AG04450 (cell line): Measurements from ENCODE around the gene DPP6. TPM values are rescaled to one million over a fixed set of nuclear protein-coding genes. Genes with fewer than 3 reads are reported as not detected.

Experiments
- CTCF ChIA-PET: fragments of 300-600, 350-600 bp; formaldehyde crosslinking; extraction: SDS; loops from one replicate; lab custom pipeline; 2022; ENCODE audit warnings: antibody characterized with exemption, inconsistent platforms; lab: Charles Lee
- POLR2A ChIA-PET: fragments of 350-600 bp; formaldehyde crosslinking; extraction: SDS; loops from one replicate; lab custom pipeline; 2021; ENCODE audit warnings: antibody characterized with exemption, inconsistent platforms; lab: Yijun Ruan, JAX
- DNase-seq: peaks from one replicate; pipeline ENCODE4 v3.0.0-alpha.2; 2011; ENCODE audit warnings: low read depth, low spot score
- H3K27ac ChIP-seq: one replicate; pipeline ENCODE4 v1.5.1; 2012; ENCODE audit warnings: low read depth, low read length, control low read depth
- H3K27me3 ChIP-seq: one replicate; pipeline ENCODE4 v1.6.0; 2012; ENCODE audit warnings: low read length; ENCODE audit not compliant: control insufficient read depth, insufficient read depth
- H3K4me3 ChIP-seq: 2 replicates; pipeline ENCODE4 v1.5.1; 2011; ENCODE audit warnings: mild to moderate bottlenecking, low read depth, low read length, control low read depth
- H3K9me3 ChIP-seq: 2 replicates; pipeline ENCODE4 v1.5.1; 2012; ENCODE audit warnings: low read length; ENCODE audit not compliant: control insufficient read depth, insufficient read depth
- polyA plus RNA-seq: library from polyadenylated mRNA; depleted of rRNA; stranded (reverse); fragments of >200 nt; gene quantifications from 2 replicates; pipeline ENCODE4 v1.2.3, GENCODE V29; 2011
- TF ChIP-seq, protein P1 (sequence below): IDR thresholded peaks from 2 replicates; pipeline ENCODE4 v1.5.1; 2011; ENCODE audit warnings: low read depth, low read length, control low read depth, inconsistent platforms

The DPP6 gene
- polyA plus RNA-seq, 1 experiment, result not detected

DNA sequence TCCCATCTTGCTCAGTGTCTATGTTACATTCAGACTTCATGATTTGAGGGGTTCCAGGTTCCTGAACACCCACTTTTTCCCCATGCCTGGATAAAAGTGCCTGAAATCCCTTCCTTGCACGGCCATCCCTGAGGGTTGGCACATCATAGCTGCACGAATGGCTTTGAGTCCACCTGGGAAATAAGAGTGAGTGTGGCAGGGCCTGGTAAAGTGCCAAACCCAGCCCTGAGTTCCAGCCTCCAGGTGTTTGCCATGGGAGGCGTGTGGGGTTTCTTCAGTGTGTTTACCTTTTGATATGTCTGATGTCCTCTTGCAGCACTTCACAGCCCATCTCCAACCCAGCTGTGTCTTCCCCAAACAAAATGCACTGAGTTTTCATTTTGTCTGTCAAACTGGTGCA is 805.0 kb downstream of the DPP6 start:
- CTCF ChIA-PET, result no interaction called here

DNA sequence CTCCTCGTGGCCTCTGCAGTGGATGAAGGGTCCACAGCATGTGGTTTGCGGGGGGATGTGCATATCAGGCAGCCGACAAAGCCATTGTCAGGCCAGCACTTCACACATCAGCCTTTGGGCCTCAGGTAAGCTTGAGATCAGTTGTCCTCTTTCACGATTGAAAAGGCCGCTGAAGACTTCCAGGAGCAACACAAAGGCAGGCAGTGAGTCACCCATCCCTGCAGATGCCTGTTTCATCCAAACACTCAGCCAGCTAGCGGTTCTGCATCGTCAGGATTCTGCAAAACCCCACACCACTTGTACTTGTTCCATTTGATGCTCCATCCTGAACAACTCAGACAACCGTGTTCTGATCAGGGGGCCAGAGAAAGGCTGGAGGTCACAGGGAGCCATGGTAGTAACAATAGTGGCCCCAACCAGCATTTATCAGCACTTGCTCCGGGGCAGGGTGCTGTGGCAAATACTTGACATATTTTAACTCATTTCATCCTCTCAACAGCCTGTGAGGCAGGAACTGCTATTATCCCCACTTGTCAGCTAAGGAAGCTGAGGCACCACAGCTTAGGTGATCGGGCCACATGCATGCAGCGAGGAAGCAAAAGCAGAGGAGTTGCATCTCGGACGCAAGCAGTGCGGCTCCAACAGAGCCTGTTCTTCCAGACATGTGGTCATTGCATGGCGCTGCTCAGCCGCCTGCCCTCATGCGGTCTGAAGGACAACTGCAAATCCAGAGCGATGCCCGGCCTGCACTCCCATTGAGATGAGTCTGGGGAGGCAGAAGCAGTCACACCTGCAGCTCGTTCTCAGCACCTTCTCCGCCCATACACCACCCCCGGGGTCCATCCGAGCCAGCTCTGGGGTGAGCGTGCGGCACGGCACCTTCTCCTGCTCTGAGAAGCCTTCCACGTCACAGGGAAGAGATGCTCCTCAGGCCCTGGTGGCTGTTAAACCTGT is 805.8 kb downstream of the DPP6 start:
- TF ChIP-seq, protein P1, sequence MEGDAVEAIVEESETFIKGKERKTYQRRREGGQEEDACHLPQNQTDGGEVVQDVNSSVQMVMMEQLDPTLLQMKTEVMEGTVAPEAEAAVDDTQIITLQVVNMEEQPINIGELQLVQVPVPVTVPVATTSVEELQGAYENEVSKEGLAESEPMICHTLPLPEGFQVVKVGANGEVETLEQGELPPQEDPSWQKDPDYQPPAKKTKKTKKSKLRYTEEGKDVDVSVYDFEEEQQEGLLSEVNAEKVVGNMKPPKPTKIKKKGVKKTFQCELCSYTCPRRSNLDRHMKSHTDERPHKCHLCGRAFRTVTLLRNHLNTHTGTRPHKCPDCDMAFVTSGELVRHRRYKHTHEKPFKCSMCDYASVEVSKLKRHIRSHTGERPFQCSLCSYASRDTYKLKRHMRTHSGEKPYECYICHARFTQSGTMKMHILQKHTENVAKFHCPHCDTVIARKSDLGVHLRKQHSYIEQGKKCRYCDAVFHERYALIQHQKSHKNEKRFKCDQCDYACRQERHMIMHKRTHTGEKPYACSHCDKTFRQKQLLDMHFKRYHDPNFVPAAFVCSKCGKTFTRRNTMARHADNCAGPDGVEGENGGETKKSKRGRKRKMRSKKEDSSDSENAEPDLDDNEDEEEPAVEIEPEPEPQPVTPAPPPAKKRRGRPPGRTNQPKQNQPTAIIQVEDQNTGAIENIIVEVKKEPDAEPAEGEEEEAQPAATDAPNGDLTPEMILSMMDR, result no peak
- Histone ChIP-seq H3K27ac (no peak overlapping the region), H3K27me3 (no peaks in the 10 kb centered on the region), H3K9me3 (peaks cover 71% of the 10 kb centered on the region), H3K4me3 (no peak overlapping the region)
- CTCF ChIA-PET, result interaction anchor here (0.6 kb wide), 1 partner anchor 1720 kb away, joined by 3 read pairs; no protein-coding TSS in a partner anchor
- no peak for DNase-seq
- POLR2A ChIA-PET, result no interaction called here

More for the DNA sequence above, 805.0 kb downstream of the DPP6 start:
- TF ChIP-seq, protein P1, result no peak
- Histone ChIP-seq H3K27ac (no peak overlapping the region), H3K4me3 (no peak overlapping the region), H3K9me3 (peaks cover 70% of the 10 kb centered on the region), H3K27me3 (no peaks in the 10 kb centered on the region)
- POLR2A ChIA-PET, result no interaction called here
- no peak for DNase-seq

DNA sequence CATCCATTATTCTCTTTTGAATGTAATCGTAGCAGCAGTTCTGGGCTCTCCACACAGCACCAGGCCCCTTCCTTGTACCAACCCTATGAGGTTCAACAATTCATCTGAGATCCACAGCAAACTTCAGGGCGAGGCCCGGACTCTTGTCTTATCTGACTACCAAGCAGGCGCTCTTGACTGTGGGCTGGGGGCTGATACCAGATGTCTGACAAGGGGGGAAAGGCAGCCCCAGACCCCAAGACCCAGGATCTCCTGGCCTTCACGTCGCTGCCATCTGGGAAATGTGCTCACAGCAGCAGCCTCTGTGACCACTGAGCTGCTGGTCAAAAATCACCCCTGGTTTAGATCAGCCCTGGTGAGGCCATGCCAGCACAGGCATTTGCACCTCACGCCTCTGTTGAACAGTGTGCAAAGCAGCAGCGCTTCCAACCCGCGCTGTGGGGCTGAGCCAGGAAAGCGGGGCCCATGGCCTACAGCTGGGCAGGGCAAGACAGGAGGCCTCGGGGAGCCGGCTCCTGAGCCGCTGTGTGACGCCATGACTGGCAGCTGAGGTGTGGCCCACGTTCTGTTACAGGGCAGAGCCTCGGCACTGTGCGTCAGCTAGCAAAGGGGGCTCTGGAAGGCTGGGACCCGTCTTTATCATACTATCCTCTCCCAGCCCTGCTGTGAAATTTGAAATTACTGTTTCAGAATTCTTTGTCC is 806.8 kb downstream of the DPP6 start:
- Histone ChIP-seq H3K27ac (no peak overlapping the region), H3K4me3 (no peak overlapping the region), H3K9me3 (peaks cover 75% of the 10 kb centered on the region), H3K27me3 (no peaks in the 10 kb centered on the region)
- DNase-seq, result no peak
- TF ChIP-seq, protein P1, result no peak
- ChIA-PET POLR2A (no interaction called here), CTCF (no interaction called here)

DNA sequence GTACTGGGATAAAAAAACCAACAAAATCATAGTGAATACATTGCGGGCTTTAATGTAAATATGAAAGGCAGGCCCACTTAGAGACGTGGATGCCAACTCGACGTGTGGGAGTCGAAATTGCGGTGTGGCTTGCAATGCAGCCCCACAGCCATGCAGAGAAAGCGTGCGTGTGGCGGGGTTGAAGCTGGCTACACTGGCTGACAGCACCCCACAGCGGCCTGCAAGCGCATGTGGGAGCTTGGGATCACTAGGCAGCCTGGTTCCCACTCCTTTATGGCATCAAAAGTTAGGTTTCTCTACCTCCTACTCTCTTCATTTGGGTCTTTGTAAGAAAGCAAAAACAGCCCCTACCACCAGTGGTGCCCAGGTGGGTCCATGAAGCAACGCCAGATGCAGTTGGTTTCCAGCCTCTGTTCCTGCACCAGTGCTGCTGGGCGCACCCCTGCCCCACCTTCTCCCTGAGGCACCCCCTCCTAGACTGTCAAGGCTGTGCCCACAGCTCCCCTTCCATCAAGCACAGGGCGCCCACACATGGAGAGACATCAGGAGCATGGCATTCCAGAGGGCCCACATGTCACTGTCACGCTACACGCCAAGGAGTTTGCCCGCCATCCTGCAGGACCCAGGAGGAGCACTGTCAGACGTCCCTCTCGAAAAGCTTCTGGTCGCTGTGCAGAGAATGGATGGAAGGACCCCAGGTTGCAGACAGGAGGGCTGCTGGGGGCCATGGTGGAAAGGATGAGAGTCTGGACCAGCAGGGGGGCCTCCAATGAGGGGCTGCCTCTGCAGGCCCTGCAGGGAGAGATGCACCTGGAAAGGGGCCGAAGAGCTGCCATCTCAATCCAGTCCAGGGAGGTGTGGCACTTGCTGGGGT is 807.8 kb downstream of the DPP6 start:
- Histone ChIP-seq H3K27ac (no peak overlapping the region), H3K9me3 (peaks cover 70% of the 10 kb centered on the region), H3K4me3 (no peak overlapping the region), H3K27me3 (no peaks in the 10 kb centered on the region)
- TF ChIP-seq, protein P1, result no peak
- POLR2A ChIA-PET, result no interaction called here
- DNase-seq, result no peak
- CTCF ChIA-PET, result no interaction called here
